GM12875 (cell line): Measurements from ENCODE around the gene LCLAT1.
"Not testable (repeated sequence)": the region's sequence is repeated elsewhere in the genome, so short reads cannot be mapped to it uniquely, and the experiment has no call there.

ENCODE experiments used
- H3K4me3 ChIP-seq: one replicate; pipeline ENCODE4 v1.5.1; 2011; ENCODE audit warnings: low read depth, low read length, control low read depth
- CTCF ChIP-seq: IDR thresholded peaks from 2 replicates; pipeline ENCODE4 v1.5.1; 2011; ENCODE audit warnings: low read depth, mild to moderate bottlenecking, control low read depth, inconsistent platforms, low read length, moderate library complexity, borderline replicate concordance; ENCODE audit not compliant: insufficient read depth

Gene LCLAT1

GRCh38 chr2:30463535-30463934 is 16.5 kb downstream of the LCLAT1 start:
- no peak overlapping the region for H3K4me3 ChIP-seq
- TF ChIP-seq CTCF = no peak

DNA sequence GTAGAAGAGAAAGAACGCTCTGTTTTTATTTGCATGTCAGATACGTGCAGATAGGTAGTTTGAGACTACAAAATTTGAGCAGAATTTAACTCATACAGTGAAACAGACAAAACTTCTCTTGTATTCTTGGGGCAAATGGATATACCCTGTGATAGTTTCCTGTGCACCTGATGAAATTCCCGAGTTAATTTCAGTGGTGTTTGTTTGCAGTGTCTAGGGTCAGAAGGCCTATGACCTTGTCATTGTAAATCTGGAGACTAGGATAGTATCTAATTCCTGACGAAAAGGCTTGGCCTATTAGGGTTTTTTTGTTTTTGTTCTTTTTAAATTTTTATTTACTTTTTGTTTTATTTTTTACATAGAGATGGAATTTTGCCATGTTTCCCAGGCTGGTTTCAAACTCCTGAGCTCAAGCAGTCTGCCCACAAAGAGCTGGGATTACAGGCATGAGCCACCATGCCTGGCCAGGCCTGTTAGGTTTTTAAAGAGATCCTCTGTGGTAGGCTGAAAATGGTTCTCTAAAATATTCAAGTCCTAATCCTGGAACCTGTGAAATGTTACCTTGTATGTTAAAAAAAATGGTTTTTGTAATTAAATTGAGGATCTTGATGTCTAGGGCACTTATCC is 17.6 kb downstream of the LCLAT1 start:
- TF ChIP-seq CTCF = no peak
- no peak overlapping the region for H3K4me3 ChIP-seq

DNA sequence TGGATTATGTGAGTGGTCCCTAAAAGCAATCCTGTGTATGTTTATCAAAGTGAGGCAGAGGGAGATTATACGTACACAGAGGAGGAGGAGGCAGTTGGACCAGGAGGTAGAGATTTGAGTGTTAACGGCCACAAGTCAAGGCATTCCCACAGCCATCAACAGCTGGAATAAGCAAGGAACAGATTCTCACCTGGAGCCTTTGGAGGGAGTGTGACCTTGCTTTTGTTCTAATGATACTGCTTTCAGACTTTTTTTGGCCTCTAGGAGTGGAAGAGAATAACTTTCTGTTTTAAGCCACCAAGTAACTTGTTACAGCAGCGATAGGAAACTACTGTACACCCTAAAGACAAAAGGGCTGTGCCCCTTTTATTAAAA is 18.1 kb downstream of the LCLAT1 start:
- TF ChIP-seq CTCF = no peak
- H3K4me3 ChIP-seq = no peak overlapping the region

DNA sequence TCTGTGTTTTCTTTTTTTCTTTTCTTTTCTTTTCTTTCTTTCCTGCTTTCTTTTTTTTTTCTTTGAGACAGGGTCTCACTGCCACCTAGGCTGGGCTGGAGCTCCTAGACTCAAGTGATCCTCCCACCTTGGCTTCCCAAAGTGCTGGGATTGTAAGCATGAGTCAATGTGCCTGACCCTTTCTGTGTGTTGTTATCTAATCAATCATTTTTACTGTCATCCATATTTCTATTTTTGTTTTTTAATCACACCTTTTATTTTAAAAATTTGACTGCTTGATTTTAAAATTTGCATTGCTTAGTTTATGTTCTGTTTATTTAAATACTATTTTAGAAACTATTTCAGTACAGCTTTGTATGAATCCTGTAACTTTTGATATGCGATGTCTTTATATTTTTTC is 19.2 kb downstream of the LCLAT1 start:
- TF ChIP-seq CTCF = no peak
- no peak overlapping the region for H3K4me3 ChIP-seq

- not testable (repeated sequence) for H3K4me3 ChIP-seq
Measured at GRCh38 chr2:30467062-30467826, 20.2 kb downstream of the LCLAT1 start.

GRCh38 chr2:30470426-30470825 is 23.4 kb downstream of the LCLAT1 start:
- no peak for TF ChIP-seq CTCF
- H3K4me3 ChIP-seq = no peak overlapping the region

DNA sequence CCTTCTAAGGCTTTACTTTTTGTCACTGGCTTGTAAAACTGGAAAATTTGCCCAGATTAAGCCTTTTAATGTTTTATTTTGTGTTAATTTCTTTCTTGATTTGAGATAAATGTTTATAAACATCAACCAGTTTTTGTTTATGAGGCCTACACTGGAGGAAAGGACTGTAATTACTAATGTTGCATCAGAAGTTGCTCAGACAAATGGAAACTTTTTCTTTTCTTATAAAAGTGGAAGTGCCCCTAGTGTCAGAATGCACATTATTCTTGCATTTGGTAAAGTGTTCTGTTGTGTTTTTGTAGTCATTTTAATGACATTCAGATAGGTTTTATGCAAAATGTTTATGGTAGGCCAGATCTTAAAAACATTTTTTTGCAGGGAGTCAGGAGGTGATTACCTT is 25.3 kb downstream of the LCLAT1 start:
- no peak overlapping the region for H3K4me3 ChIP-seq
- TF ChIP-seq CTCF = no peak
